Peyer's patch (tissue), 4 donors: ENCODE results near the gene RAB17.

Experiments used
- CTCF ChIP-seq, 6 experiments: fragments of 450-650 bp in 4 of 6; fragments of 200-600 bp in 2 of 6; sonication (generic) in 1 of 6; IDR thresholded peaks; one replicate each; pipeline ENCODE4 v1.5.1; 2017 to 2019; ENCODE audit warnings: antibody characterized with exemption in 6 of 6, mild to moderate bottlenecking in 3 of 6, moderate library complexity in 1 of 6
- POLR2A ChIP-seq, 2 donors: fragments of 450-650 bp; IDR thresholded peaks; one replicate each; pipeline ENCODE4 v1.5.1; 2017; ENCODE audit warnings: antibody characterized with exemption in 2 of 2, mild to moderate bottlenecking in 2 of 2, moderate library complexity in 2 of 2

GRCh38 chr2:237628247-237629187, 38.0 kb upstream of the RAB17 start:
- TF ChIP-seq CTCF (IDR thresholded peaks at IDR 0.05) (no peak), POLR2A (IDR thresholded peaks at IDR 0.05) (no peak)
